Activated CD4-positive, alpha-beta T cell treated with anti-CD3 and anti-CD28 coated beads for 36 hours (primary cell): Measurements from ENCODE around the gene VMP1. TPM values are rescaled to one million over a fixed set of nuclear protein-coding genes. Genes with fewer than 3 reads are reported as not detected.

Source experiments
- ATAC-seq: fragments of 200-7000 bp; cut with Tn5 transposase; one replicate; pipeline ENCODE4 v1.10.0; 2021; ENCODE audit warnings: mild to moderate bottlenecking, moderate library complexity
- CTCF ChIA-PET: fragments of 350-600 bp; sonication (Branson Sonifier 250); formaldehyde crosslinking; loops from one replicate; lab custom pipeline; 2021; ENCODE audit warnings: antibody characterized with exemption; lab: Charles Lee
- POLR2A ChIA-PET: fragments of 350-600 bp; sonication (Branson Sonifier 250); formaldehyde crosslinking; loops from one replicate; lab custom pipeline; 2021; ENCODE audit warnings: antibody characterized with exemption, inconsistent platforms; lab: Charles Lee
- DNase-seq: peaks from one replicate; pipeline ENCODE4 v3.0.0-alpha.2; 2020
- H3K27ac Mint-ChIP-seq: one replicate; pipeline ENCODE4 v1.8.0; 2021; ENCODE audit warnings: mixed read lengths
- H3K27me3 Mint-ChIP-seq: one replicate; pipeline ENCODE4 v1.8.0; 2021; ENCODE audit warnings: mixed read lengths
- H3K36me3 Mint-ChIP-seq: one replicate; pipeline ENCODE4 v1.8.0; 2021; ENCODE audit warnings: low read depth, mixed read lengths
- H3K4me1 Mint-ChIP-seq: one replicate; pipeline ENCODE4 v1.8.0; 2021; ENCODE audit warnings: mixed read lengths
- H3K4me3 Mint-ChIP-seq: one replicate; pipeline ENCODE4 v1.8.0; 2021; ENCODE audit warnings: mild to moderate bottlenecking, moderate library complexity, mixed read lengths
- H3K9me3 Mint-ChIP-seq: one replicate; pipeline ENCODE4 v1.8.0; 2021; ENCODE audit warnings: low read depth, mixed read lengths
- intact Hi-C, 2 experiments: fragments of 100-400 bp; cut with DNase I in 1 of 2; cut with micrococcal nuclease in 1 of 2; formaldehyde crosslinking; loops; one replicate each; pipeline versions ENCODE4 v1.14.2 to v1.15.1; 2022 to 2024; cut with DNase I, micrococcal nuclease
- total RNA-seq, 2 experiments: library from RNA; stranded (reverse); gene quantifications; one replicate each; pipeline ENCODE4 v1.2.3, GENCODE V29; 2021

VMP1 gene
- total RNA-seq, 2 experiments from 2014 or later, result 378 to 402 TPM

DNA sequence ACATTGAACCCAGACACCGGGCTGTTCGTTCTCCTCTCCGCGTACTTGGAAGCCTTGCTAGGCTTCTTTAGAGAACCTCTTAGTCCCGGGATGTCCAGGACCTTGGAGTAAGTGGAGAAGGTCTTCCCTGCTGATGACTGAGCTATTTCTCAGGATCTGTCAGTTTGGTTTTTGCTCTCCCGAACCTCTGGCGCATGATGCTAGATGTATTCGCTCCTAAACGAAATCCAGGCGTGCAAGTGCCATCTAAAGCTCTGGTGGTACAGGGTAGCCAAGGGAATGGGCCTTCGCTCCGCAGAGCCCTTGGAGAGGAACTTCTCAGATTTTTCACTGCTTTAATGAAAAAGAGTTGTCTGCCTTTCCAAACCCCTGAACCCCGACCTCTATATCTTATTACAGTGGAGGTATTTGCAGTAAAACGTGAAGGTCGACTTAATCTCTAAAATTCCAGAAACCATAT is 547 bp downstream of the VMP1 start:
- Mint-ChIP-seq H3K4me1 (peaks cover 60% of the 10 kb centered on the region), H3K36me3 (peaks cover 41% of the 10 kb centered on the region), H3K9me3 (no peaks in the 10 kb centered on the region), H3K27me3 (no peaks in the 10 kb centered on the region), H3K27ac (peak overlapping the region; percentile 96), H3K4me3 (peak overlapping the region; percentile 92)
- DNase-seq, result no peak
- POLR2A ChIA-PET, result interaction anchor here (0.7 to 3.1 kb wide), 9 partner anchors 44 to 429 kb away, joined by 3 to 20 read pairs (median 6); partner anchors contain the start of gene DHX40
- intact Hi-C loops, result loop anchor here (1.0 to 10.0 kb wide), 15 partner anchors 78 to 1373 kb away; partner anchors contain the start of genes CLTC (in 2 of the 2), RPS6KB1 (in 2 of the 2), DHX40 (in 1 of the 2) and HEATR6 (in 1 of the 2)
- no peak for ATAC-seq
- CTCF ChIA-PET, result interaction anchor here (0.6 to 3.5 kb wide), 8 partner anchors 8 to 329 kb away, joined by 3 to 15 read pairs (median 4); no protein-coding TSS in a partner anchor

DNA sequence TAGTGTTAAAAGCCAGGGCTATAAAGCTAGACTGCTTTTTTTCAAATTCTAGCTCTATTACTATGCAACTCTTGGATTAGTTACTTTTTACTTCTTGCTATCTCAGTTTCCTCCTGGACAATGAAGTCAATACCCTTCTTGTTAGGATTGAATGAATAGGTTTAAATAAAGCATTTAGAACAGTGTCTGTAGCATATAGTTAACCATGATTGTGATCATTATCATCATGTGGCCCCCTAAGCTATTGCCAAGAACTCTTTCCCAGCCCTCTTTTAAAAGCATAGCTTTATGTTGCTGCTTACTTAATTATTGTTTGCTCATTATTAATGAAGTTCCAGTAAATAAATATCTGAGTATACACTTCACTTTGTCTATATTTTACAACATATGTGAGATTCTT is 4.5 kb downstream of the VMP1 start:
- DNase-seq (no peak), ATAC-seq (no peak)
- Mint-ChIP-seq H3K4me3 (no peak overlapping the region), H3K36me3 (peaks cover 14% of the 10 kb centered on the region), H3K27ac (no peak overlapping the region), H3K9me3 (no peaks in the 10 kb centered on the region), H3K4me1 (peaks cover 51% of the 10 kb centered on the region), H3K27me3 (no peaks in the 10 kb centered on the region)
- ChIA-PET POLR2A (no interaction called here), CTCF (interaction anchor here (0.9 to 1.1 kb wide), 2 partner anchors 15 to 223 kb away, joined by 3 to 4 read pairs; no protein-coding TSS in a partner anchor)
- intact Hi-C loops, result no loop called here

DNA sequence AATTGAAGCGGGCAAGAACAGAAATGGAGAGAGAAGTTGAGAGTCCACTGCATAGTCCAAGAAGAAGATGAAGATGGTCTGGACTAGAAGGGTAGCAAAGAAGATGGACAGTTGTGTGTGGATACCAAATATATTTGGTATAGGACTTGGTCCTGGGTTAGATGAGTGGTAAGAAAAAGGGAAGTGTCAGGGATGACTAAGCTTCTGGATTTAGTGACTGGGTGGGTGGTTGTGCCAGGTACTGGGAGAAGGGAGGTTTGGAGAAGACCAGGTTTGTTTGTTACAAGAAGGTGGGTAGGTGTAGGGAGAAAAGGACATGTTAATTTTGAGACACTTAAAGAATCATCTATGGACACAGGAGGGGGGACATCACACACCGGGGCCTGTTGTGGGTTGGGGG is 5.4 kb downstream of the VMP1 start:
- no peaks in the 10 kb centered on the region for H3K9me3 Mint-ChIP-seq
- no peak for ATAC-seq
- no peak for DNase-seq
- no peak overlapping the region for H3K4me3 Mint-ChIP-seq
- ChIA-PET POLR2A (no interaction called here), CTCF (no interaction called here)
- intact Hi-C loops, result no loop called here
- H3K36me3 Mint-ChIP-seq, result peaks cover 13% of the 10 kb centered on the region
- peaks cover 51% of the 10 kb centered on the region for H3K4me1 Mint-ChIP-seq
- no peak overlapping the region for H3K27ac Mint-ChIP-seq
- H3K27me3 Mint-ChIP-seq, result no peaks in the 10 kb centered on the region

DNA sequence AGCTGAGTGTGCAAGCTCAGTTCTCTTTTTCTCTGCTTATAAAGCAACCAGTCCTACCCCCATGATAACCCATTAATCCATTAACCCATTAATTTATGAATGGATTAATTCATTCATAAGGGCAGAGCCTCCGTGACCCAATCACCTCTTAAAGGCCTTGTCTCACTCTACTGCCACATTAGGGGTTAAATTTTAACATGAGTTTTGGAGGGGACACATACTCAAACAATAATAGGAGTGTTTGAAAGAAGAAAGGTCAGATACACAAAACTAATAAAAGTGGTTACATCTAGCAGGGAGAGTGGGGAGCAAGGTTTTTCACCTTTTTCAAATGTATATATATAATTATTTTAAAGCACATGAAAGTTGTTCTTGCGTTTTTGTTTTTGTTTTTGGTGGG is 6.8 kb downstream of the VMP1 start:
- H3K27me3 Mint-ChIP-seq, result no peaks in the 10 kb centered on the region
- peaks cover 50% of the 10 kb centered on the region for H3K4me1 Mint-ChIP-seq
- POLR2A ChIA-PET, result interaction anchor here (0.6 kb wide), 2 partner anchors 11 to 38 kb away, joined by 3 to 6 read pairs; no protein-coding TSS in a partner anchor

DNA sequence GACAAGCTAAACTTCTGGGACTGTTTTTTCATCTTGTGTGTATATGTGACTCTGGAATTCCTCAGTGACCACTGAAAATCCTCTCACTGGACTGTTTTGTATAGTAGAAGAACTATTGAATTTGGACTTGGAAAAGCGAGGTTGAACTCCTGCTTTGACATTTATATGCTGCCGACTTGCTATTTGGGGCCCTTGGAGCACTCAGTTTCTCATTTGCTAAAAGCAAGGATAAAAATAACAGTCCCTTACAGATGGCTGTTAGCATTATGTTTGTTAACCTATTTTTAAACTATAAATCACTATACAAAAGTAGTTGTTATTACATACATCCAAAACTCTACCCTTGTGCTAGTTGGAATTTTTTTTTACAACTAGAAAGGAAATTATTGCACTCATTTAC is 9.0 kb downstream of the VMP1 start:
- ChIA-PET POLR2A (no interaction called here), CTCF (interaction anchor here (0.6 kb wide), 1 partner anchor 197 kb away, joined by 3 read pairs; no protein-coding TSS in a partner anchor)
- Mint-ChIP-seq H3K4me3 (no peak overlapping the region), H3K4me1 (peaks cover 42% of the 10 kb centered on the region), H3K36me3 (peaks cover 18% of the 10 kb centered on the region), H3K27me3 (no peaks in the 10 kb centered on the region), H3K9me3 (no peaks in the 10 kb centered on the region), H3K27ac (peak overlapping the region; percentile 37)
- DNase-seq (no peak), ATAC-seq (no peak)
- intact Hi-C loops, result no loop called here

More for the DNA sequence above, 6.8 kb downstream of the VMP1 start:
- Mint-ChIP-seq H3K9me3 (no peaks in the 10 kb centered on the region), H3K36me3 (peaks cover 20% of the 10 kb centered on the region), H3K27ac (no peak overlapping the region), H3K4me3 (no peak overlapping the region)
- CTCF ChIA-PET, result no interaction called here
- DNase-seq, result no peak
- intact Hi-C loops, result no loop called here
- no peak for ATAC-seq

DNA sequence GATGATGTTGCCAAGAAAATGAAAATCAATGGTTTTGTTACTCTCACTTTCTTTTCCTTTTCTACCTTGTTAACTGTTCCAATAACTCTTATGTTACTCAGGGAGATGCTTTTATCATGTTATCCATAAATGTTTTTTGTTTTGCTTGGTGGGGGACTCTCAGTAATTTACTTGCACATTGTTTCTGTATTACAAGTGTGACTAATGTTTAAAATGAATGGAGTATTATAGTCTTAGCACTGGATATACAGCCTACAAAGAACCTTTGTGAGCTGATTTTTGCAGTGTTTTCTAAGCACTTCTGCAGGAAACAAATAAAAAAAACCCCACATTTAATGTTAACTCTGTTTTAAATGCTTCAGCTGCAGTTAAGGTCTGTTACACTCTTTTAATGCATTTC is 12.1 kb downstream of the VMP1 start:
- no peak for ATAC-seq
- Mint-ChIP-seq H3K9me3 (no peaks in the 10 kb centered on the region), H3K27ac (peak overlapping the region; percentile 2), H3K4me1 (peaks cover 36% of the 10 kb centered on the region), H3K36me3 (peaks cover 16% of the 10 kb centered on the region), H3K27me3 (no peaks in the 10 kb centered on the region), H3K4me3 (no peak overlapping the region)
- intact Hi-C loops, result no loop called here
- ChIA-PET POLR2A (no interaction called here), CTCF (interaction anchor here (1.2 to 1.3 kb wide), 2 partner anchors 14 to 33 kb away, joined by 3 read pairs; no protein-coding TSS in a partner anchor)
- no peak for DNase-seq

DNA sequence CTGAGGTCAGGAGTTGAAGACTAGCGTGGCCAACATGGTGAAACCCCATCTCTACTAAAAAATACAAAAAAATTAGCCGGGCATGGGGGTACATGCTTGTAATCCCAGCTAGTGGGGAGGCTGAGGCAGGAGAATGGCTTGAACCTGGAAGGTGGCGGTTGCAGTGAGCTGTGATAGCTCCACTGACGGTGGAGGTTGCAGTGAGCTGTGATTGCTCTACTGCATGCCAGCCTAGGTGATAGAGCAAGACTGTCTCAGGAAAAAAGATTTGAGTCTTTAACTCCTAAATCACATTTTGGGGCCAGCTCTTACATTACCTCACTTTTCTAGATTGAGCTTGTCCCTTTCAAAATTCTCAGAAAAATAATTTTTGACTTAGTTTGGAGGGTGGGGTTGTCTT is 15.2 kb downstream of the VMP1 start:
- intact Hi-C loops, result no loop called here
- Mint-ChIP-seq H3K27ac (no peak overlapping the region), H3K36me3 (peaks cover 10% of the 10 kb centered on the region), H3K4me1 (peaks cover 21% of the 10 kb centered on the region), H3K27me3 (no peaks in the 10 kb centered on the region), H3K9me3 (no peaks in the 10 kb centered on the region), H3K4me3 (no peak overlapping the region)
- ATAC-seq (no peak), DNase-seq (no peak)
- POLR2A ChIA-PET, result no interaction called here
- CTCF ChIA-PET, result interaction anchor here (0.6 to 0.7 kb wide), 2 partner anchors 8 to 193 kb away, joined by 3 read pairs; no protein-coding TSS in a partner anchor

DNA sequence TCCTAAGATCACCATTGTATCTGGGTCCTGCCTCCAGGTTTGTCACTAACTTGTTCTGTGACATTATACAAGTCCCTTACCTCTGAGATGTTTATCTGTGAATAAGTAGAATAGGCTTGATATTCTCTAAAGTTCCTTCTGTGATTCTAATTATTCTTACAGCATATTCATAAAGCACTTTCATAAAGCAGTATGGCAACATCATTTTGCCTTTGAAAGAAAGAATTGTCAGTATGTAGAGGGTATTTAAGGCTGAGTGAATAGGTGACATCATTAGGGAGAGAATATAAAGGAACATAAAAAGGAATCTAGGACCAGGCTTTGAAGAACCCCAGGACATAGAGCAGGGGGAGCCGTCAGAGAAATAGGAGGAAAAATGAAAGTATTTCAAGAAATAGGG is 15.6 kb downstream of the VMP1 start:
- intact Hi-C loops, result no loop called here
- POLR2A ChIA-PET, result no interaction called here
- Mint-ChIP-seq H3K9me3 (no peaks in the 10 kb centered on the region), H3K4me1 (peaks cover 21% of the 10 kb centered on the region), H3K27me3 (no peaks in the 10 kb centered on the region), H3K27ac (no peak overlapping the region), H3K4me3 (no peak overlapping the region), H3K36me3 (peaks cover 10% of the 10 kb centered on the region)
- CTCF ChIA-PET, result no interaction called here
- DNase-seq (no peak), ATAC-seq (no peak)

DNA sequence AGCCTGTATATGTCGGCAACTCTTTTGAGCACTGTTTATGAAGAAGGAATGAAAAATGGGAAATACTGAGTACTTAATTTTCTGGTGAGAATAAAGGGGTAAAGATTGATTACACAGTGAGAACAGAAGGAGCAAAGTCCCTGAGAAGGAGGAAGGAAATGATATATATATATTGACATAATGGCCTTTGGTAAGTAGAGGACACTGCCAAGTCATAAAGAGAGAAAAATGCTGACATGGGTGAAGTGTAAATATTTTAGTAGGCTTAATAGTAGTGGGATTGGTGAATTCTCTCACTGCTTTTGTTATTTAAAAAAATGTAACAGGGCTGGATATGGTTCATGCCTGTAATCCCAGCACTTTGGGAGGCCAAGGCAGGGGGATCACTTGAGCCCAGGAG is 16.2 kb downstream of the VMP1 start:
- DNase-seq (no peak), ATAC-seq (no peak)
- Mint-ChIP-seq H3K27ac (peak overlapping the region; percentile 9), H3K4me3 (no peak overlapping the region), H3K9me3 (no peaks in the 10 kb centered on the region), H3K27me3 (no peaks in the 10 kb centered on the region), H3K4me1 (peaks cover 18% of the 10 kb centered on the region), H3K36me3 (peaks cover 8% of the 10 kb centered on the region)
- ChIA-PET POLR2A (no interaction called here), CTCF (no interaction called here)
- intact Hi-C loops, result no loop called here

DNA sequence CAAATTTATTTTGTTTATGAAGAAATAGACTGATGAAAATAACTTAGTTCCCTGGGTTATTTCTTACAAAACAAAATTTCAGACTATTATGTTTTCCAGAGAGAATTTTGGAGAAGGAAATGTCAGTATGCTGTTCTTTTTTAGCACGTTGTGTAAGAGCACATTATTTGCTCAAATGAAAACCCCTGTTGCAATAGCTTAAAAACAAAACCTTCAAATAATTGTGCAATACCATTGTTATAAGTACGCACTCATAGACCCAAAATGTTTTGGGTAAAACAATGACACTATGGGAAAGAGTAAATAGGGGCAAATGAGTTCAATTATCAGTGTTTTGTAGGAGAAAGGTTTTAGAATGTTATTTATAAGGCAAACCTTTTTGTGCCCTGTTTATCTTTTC is 18.2 kb downstream of the VMP1 start:
- ATAC-seq (no peak), DNase-seq (no peak)
- Mint-ChIP-seq H3K27me3 (no peaks in the 10 kb centered on the region), H3K9me3 (no peaks in the 10 kb centered on the region), H3K36me3 (peaks cover 3% of the 10 kb centered on the region), H3K4me3 (no peak overlapping the region), H3K27ac (no peak overlapping the region), H3K4me1 (peaks cover 18% of the 10 kb centered on the region)
- intact Hi-C loops, result loop anchor here in 1 of 2 experiments (5.0 kb wide), 1 partner anchor 413 kb away; no protein-coding TSS in a partner anchor
- ChIA-PET CTCF (interaction anchor here (0.6 kb wide), 1 partner anchor 903 kb away, joined by 4 read pairs; no protein-coding TSS in a partner anchor), POLR2A (interaction anchor here (0.6 to 0.8 kb wide), 2 partner anchors 12 to 239 kb away, joined by 3 to 6 read pairs; partner anchors contain the start of gene RNFT1)

DNA sequence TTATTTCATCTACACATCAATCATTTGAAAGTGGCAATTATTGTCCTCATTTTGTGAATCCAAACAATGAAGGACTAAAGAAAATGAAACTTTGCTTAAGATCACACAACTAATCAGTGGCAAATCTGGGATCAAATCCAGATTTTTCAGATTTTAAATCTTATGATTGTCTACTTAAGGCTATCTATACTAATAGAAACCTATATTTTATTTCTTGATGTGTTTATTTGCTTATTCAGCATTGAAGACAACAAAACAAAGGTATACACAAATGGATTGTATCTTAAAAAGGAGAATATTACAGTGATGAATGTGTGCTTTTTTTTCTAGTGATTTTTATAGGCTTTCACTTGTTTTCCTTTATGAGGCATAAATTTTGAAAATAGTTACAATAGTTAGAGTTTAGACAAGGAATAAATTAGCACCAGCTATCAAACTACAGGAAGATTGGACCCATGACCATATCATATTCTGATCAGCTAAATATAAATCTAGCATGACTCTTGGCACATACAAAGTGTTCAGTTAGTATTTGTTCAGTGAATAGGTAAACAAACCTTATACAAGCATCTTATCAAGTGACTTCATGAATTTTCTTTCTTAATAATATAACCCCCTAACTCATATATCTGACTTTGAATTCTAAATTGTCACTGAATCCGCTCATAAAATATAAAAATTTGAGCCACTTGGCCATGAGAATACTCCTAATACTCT is 20.5 kb downstream of the VMP1 start:
- ChIA-PET POLR2A (no interaction called here), CTCF (interaction anchor here (0.9 kb wide), 1 partner anchor 13 kb away, joined by 3 read pairs; no protein-coding TSS in a partner anchor)
- ATAC-seq (no peak), DNase-seq (no peak)
- Mint-ChIP-seq H3K27me3 (no peaks in the 10 kb centered on the region), H3K36me3 (peaks cover 5% of the 10 kb centered on the region), H3K27ac (no peak overlapping the region), H3K9me3 (no peaks in the 10 kb centered on the region), H3K4me3 (no peak overlapping the region), H3K4me1 (peaks cover 18% of the 10 kb centered on the region)
- intact Hi-C loops, result loop anchor here in 1 of 2 experiments (5.0 kb wide), 1 partner anchor 416 kb away; no protein-coding TSS in a partner anchor
